Endothelial cell of umbilical vein (primary cell): Measurements from ENCODE around the gene KCNJ4.

Source experiments
- EZH2 ChIP-seq: IDR thresholded peaks from 2 replicates; pipeline ENCODE4 v1.6.1; 2012; ENCODE audit warnings: borderline replicate concordance, low read depth, mild to moderate bottlenecking, moderate library complexity, low read length, inconsistent platforms; ENCODE audit not compliant: severe bottlenecking
- FOS ChIP-seq: IDR thresholded peaks from 2 replicates; pipeline ENCODE4 v1.6.1; 2011; ENCODE audit warnings: mild to moderate bottlenecking, low read length, moderate library complexity, borderline replicate concordance; ENCODE audit not compliant: insufficient read depth
- TF ChIP-seq, protein P1 (sequence below), 2 donors: IDR thresholded peaks; 1 replicate in 1 of 2; 2 replicates in 1 of 2; pipeline ENCODE4 v1.5.1; 2011; ENCODE audit warnings: low read length in 2 of 2, mild to moderate bottlenecking in 2 of 2, moderate library complexity in 2 of 2, control low read depth in 1 of 2, inconsistent platforms in 1 of 2, low read depth in 1 of 2; ENCODE audit not compliant: insufficient read depth in 1 of 2; ENCODE audit errors: extremely low read depth in 1 of 2
- TF ChIP-seq, protein P2 (sequence below): IDR thresholded peaks from 2 replicates; pipeline ENCODE4 v1.6.1; 2011; ENCODE audit not compliant: insufficient read depth, insufficient read length

DNA sequence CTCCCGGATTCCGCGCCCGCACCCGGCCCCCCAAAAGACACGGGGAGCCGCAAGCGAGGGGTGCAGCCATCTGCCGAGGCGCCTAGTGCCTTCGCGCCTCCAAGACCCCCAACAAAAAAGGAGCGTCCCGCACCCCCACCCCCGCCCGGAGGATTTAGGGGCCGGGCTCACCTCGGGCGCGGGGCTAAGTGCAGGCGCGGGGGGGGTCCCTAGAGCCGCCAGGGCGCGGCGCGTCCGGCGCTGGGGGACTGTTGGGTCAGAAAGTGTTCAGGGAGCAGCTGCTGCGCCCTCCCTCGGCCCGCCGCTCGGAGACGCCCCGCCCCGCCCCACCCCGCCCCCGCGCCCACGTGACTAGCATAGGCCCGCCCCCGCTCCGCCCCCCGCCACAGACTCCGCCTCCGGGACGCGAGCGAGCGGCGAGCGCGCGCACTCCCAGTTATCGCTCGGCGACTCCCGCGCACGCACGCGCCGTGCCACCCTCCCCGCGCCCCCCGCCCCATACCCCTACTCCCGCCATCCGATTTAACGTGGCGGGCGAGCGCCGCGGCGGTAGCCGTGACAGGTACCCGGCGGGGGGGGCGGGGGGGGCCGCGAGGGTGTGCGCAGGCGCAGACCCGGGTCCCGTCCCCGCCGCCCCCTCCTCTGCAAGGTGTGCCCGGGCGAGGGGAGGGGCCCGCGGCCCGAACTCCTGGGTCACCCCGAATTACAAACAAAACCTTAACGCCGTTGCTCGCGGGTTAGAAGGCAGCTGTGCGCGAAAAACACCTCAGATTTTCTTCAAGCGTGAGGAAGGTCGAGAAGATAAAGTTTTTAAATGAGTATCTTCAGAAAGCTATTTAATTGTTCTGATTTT lies 56.2 kb downstream of the KCNJ4 start:
- TF ChIP-seq FOS (no peak), EZH2 (no peak)
- TF ChIP-seq, protein P1, sequence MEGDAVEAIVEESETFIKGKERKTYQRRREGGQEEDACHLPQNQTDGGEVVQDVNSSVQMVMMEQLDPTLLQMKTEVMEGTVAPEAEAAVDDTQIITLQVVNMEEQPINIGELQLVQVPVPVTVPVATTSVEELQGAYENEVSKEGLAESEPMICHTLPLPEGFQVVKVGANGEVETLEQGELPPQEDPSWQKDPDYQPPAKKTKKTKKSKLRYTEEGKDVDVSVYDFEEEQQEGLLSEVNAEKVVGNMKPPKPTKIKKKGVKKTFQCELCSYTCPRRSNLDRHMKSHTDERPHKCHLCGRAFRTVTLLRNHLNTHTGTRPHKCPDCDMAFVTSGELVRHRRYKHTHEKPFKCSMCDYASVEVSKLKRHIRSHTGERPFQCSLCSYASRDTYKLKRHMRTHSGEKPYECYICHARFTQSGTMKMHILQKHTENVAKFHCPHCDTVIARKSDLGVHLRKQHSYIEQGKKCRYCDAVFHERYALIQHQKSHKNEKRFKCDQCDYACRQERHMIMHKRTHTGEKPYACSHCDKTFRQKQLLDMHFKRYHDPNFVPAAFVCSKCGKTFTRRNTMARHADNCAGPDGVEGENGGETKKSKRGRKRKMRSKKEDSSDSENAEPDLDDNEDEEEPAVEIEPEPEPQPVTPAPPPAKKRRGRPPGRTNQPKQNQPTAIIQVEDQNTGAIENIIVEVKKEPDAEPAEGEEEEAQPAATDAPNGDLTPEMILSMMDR (IDR thresholded peaks at IDR 0.05; ENCODE audit: extremely low read depth in 1 of 2, insufficient read depth in 1 of 2, low read depth in 1 of 2, low read length in 2 of 2): no peak
- TF ChIP-seq, protein P2, sequence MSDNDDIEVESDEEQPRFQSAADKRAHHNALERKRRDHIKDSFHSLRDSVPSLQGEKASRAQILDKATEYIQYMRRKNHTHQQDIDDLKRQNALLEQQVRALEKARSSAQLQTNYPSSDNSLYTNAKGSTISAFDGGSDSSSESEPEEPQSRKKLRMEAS: no peak
